Neuronal stem cell (in vitro differentiated cells): ENCODE results near the gene ACOXL.
A peak's percentile ranks its signal among the peaks of the same experiment; 100 is the strongest.

Source experiments
- DNase-seq: peaks from one replicate; pipeline ENCODE4 v3.0.0-alpha.2; 2013; ENCODE audit warnings: low spot score
- H2AFZ ChIP-seq: one replicate; pipeline ENCODE4 v1.6.1; 2013; ENCODE audit warnings: mild to moderate bottlenecking, low read length, inconsistent platforms
- H2AK5ac ChIP-seq: 2 replicates; pipeline ENCODE4 v1.6.1; 2013; ENCODE audit warnings: low read depth, mild to moderate bottlenecking, inconsistent platforms, low read length, moderate library complexity, mixed read lengths
- H2BK120ac ChIP-seq: 2 replicates; pipeline ENCODE4 v1.6.1; 2013; ENCODE audit warnings: low read depth, mild to moderate bottlenecking, inconsistent platforms, low read length, moderate library complexity, mixed read lengths
- H2BK12ac ChIP-seq: one replicate; pipeline ENCODE4 v1.6.1; 2013; ENCODE audit warnings: low read length, inconsistent platforms
- H2BK15ac ChIP-seq: 2 replicates; pipeline ENCODE4 v1.6.1; 2013; ENCODE audit warnings: mild to moderate bottlenecking, low read length, inconsistent platforms, mixed read lengths
- H2BK5ac ChIP-seq: one replicate; pipeline ENCODE4 v1.6.1; 2013; ENCODE audit warnings: inconsistent platforms, mild to moderate bottlenecking, low read length, moderate library complexity
- H3K14ac ChIP-seq: one replicate; pipeline ENCODE4 v1.6.1; 2013; ENCODE audit warnings: low read length, inconsistent platforms
- H3K18ac ChIP-seq: 2 replicates; pipeline ENCODE4 v1.6.1; 2013; ENCODE audit warnings: low read length, inconsistent platforms
- H3K23ac ChIP-seq: 2 replicates; pipeline ENCODE4 v1.6.1; 2013; ENCODE audit warnings: low read depth, mild to moderate bottlenecking, mixed read lengths, low read length, inconsistent platforms; ENCODE audit not compliant: poor library complexity
- H3K27ac ChIP-seq: replicated peaks from 3 replicates; pipeline ENCODE4 v1.5.1; 2013; ENCODE audit warnings: low read length, inconsistent platforms
- H3K27me3 ChIP-seq, 3 experiments: 2 replicates each; pipeline ENCODE4 v1.6.1; 2013; ENCODE audit warnings: low read length in 3 of 3, mild to moderate bottlenecking in 2 of 3, inconsistent platforms in 1 of 3, low read depth in 1 of 3, mixed read lengths in 1 of 3, moderate library complexity in 1 of 3; ENCODE audit not compliant: control insufficient read depth in 3 of 3, insufficient read depth in 3 of 3
- H3K36me3 ChIP-seq, 2 donors: replicated peaks in 1 of 2; 2 replicates each; pipeline ENCODE4 v1.6.1; 2013; ENCODE audit warnings: low read length in 2 of 2; ENCODE audit not compliant: control insufficient read depth in 2 of 2, insufficient read depth in 2 of 2
- H3K4ac ChIP-seq: 2 replicates; pipeline ENCODE4 v1.6.1; 2013; ENCODE audit warnings: inconsistent platforms, mild to moderate bottlenecking, low read length, moderate library complexity
- H3K4me1 ChIP-seq, 2 donors: 1 replicate in 1 of 2; 2 replicates in 1 of 2; pipeline ENCODE4 v1.6.1; 2013; ENCODE audit warnings: low read length in 2 of 2, low read depth in 1 of 2; ENCODE audit not compliant: control insufficient read depth in 2 of 2, insufficient read depth in 1 of 2
- H3K4me2 ChIP-seq: one replicate; pipeline ENCODE4 v1.6.1; 2013; ENCODE audit warnings: mild to moderate bottlenecking, low read length, inconsistent platforms; ENCODE audit not compliant: insufficient read depth, poor library complexity, severe bottlenecking
- H3K4me3 ChIP-seq, 2 donors: 2 replicates each; pipeline ENCODE4 v1.5.1; 2013; ENCODE audit warnings: low read length in 2 of 2, mild to moderate bottlenecking in 2 of 2, inconsistent platforms in 1 of 2, moderate library complexity in 1 of 2
- H3K79me1 ChIP-seq: one replicate; pipeline ENCODE4 v1.6.1; 2013; ENCODE audit warnings: low read depth, mild to moderate bottlenecking, inconsistent platforms, low read length, moderate library complexity
- H3K9ac ChIP-seq: one replicate; pipeline ENCODE4 v1.6.1; 2013; ENCODE audit warnings: mild to moderate bottlenecking, low read depth, low read length, inconsistent platforms; ENCODE audit not compliant: poor library complexity
- H3K9me3 ChIP-seq, 2 donors: replicated peaks in 1 of 2; 2 replicates each; pipeline versions ENCODE3 to v1.6.1; 2013; ENCODE audit warnings: low read length in 2 of 2, mild to moderate bottlenecking in 2 of 2, inconsistent platforms in 1 of 2, low read depth in 1 of 2, mixed read lengths in 1 of 2, moderate library complexity in 1 of 2; ENCODE audit not compliant: control insufficient read depth in 2 of 2, insufficient read depth in 1 of 2
- H4K8ac ChIP-seq: one replicate; pipeline ENCODE4 v1.6.1; 2013; ENCODE audit warnings: low read depth, mild to moderate bottlenecking, inconsistent platforms, low read length, moderate library complexity
- H4K91ac ChIP-seq: one replicate; pipeline ENCODE4 v1.6.1; 2013; ENCODE audit warnings: low read length, low read depth, mild to moderate bottlenecking, inconsistent platforms; ENCODE audit not compliant: poor library complexity
- WGBS, 2 donors: extraction: QIAGEN DNeasy Blood & Tissue Kit; methylation state at CpG; one replicate each; pipeline ENCODE4 v1.1.7; 2013; ENCODE audit warnings: missing lambda C conversion rate in 2 of 2, mixed read lengths in 1 of 2; ENCODE audit not compliant: insufficient read length in 2 of 2, insufficient replicate concordance in 1 of 2; ENCODE audit errors: extremely low coverage in 2 of 2; 5-methylcytosine and 5-hydroxymethylcytosine counted together

Gene ACOXL

DNA sequence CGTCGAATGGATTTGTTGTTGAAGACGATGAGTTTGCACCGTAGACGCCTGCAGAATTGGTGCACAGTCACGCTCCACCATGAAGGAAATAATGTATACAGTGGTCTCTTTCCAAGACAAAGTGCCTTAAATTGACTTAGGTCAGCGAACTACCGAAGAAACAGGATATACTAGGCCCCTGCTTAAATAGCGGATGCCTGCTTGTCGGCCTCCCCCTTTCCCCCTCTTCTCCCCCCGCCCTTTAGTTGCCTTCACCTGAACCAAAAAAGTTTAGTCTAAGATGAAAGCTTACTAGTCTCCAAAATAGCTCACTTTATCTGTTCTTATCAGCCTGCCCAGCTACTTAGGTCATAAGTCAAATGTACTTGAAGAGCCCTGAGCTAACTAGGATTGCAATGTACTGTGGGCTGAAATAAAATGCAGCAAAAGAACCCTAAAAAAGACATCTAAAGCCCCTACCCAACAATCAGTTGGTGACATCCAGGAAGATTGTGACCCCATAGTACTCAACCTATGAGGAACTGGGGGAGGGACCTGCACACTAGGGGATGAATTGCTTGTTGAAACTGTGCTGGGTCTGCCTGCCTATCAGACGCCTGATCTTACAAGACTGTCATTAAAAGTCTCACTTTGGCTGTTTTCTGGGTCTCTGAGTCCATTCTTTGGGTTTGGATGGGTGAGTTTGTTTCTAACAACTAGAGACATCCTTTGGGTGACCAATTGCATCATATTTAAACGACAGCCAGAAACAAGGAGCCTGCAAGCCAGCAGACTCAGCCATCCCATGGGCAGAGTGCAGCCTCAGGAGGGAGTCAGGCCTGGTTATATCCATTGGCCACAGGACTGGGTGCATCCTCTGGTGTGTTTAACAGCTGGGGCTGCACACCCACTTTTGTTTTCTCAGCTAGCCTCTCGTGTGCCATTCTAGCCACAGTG, 14.5 kb downstream of the ACOXL start:
- H3K23ac ChIP-seq = no peak overlapping the region
- H2AFZ ChIP-seq = no peak overlapping the region
- H2BK12ac ChIP-seq = no peak overlapping the region
- no peak overlapping the region for H2BK15ac ChIP-seq
- H3K27me3 ChIP-seq = peaks cover 0 to 53% (median 0%) of the 10 kb centered on the region in 3 experiments
- H2AK5ac ChIP-seq = no peak overlapping the region
- H3K27ac ChIP-seq = no peak overlapping the region
- WGBS, 2 donors = no CpG with 5 or more reads among the region's 14 CpGs
- H3K9ac ChIP-seq = no peak overlapping the region
- no peak for DNase-seq
- H4K8ac ChIP-seq = no peak overlapping the region
- no peak overlapping the region for H3K4ac ChIP-seq
- no peaks in the 10 kb centered on the region for H3K79me1 ChIP-seq
- H3K4me2 ChIP-seq = no peak overlapping the region
- H3K14ac ChIP-seq = no peak overlapping the region
- no peaks in the 10 kb centered on the region for H3K36me3 ChIP-seq
- no peaks in the 10 kb centered on the region for H3K9me3 ChIP-seq
- peaks cover 0 to 11% of the 10 kb centered on the region in 2 donors for H3K4me1 ChIP-seq
- no peak overlapping the region for H3K4me3 ChIP-seq
- H3K18ac ChIP-seq = no peak overlapping the region
- H4K91ac ChIP-seq = no peak overlapping the region
- H2BK120ac ChIP-seq = no peak overlapping the region
- H2BK5ac ChIP-seq = no peak overlapping the region

DNA sequence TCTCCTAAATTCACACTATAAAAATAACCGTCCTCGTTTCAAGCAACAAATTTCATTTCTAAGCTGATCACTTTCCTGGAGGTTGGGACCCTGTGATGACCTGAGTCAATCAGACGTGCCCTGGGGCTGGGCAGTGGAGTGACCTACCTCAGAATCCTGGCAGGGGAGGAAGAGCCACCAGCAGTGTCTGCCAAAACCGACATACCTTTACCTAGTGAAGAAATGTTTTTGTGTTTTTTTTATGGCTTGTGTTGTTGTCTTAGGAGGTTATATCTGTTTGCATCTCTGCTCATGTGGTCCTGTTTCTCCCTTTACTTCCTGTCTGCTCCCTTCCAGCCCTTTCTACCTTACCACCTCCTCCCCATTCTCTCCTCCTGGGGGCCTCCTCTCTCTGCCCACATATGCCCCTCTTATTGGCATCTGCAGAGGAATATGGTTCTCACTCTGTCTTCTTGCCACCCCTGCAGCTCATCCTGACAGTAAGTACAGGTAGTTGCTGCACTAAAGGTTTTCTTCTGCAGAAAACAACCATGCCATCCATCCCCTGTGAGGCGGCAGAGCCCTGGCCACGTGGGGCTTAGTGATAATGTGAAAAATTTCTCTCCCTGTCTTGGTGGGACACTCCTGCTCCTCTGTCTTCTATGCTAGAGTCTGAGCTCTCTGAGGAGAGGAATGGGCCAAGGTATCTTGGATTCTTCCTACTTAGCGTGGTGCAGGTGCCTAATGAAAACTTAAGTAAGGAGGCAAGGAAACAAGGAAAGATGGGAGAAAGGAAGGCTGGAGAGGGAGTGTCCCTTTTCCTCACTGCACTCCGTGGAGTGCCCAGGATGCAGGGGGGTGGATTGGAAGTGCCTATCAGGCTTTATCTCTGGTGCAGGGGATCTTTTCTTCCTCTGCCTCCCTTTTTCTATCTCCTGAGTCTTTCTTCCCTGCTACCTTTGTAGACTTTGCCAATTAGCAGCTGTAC, 15.4 kb downstream of the ACOXL start:
- Histone ChIP-seq H3K79me1 (no peaks in the 10 kb centered on the region), H3K18ac (no peak overlapping the region), H3K23ac (no peak overlapping the region), H3K4me3 (no peak overlapping the region), H3K27me3 (peaks cover 0 to 45% (median 0%) of the 10 kb centered on the region in 3 experiments), H2AK5ac (no peak overlapping the region), H3K14ac (no peak overlapping the region), H3K4me2 (no peak overlapping the region), H3K4ac (no peak overlapping the region), H3K36me3 (no peaks in the 10 kb centered on the region), H4K91ac (no peak overlapping the region), H2BK5ac (no peak overlapping the region), H2AFZ (no peak overlapping the region), H3K4me1 (peaks cover 0 to 16% of the 10 kb centered on the region in 2 donors), H3K9ac (no peak overlapping the region), H2BK120ac (no peak overlapping the region), H2BK12ac (no peak overlapping the region), H3K27ac (peak overlapping the region; percentile 18), H4K8ac (no peak overlapping the region), H3K9me3 (no peaks in the 10 kb centered on the region), H2BK15ac (no peak overlapping the region)
- DNase-seq = no peak
- WGBS, 2 donors = no CpG with 5 or more reads among the region's 8 CpGs

DNA sequence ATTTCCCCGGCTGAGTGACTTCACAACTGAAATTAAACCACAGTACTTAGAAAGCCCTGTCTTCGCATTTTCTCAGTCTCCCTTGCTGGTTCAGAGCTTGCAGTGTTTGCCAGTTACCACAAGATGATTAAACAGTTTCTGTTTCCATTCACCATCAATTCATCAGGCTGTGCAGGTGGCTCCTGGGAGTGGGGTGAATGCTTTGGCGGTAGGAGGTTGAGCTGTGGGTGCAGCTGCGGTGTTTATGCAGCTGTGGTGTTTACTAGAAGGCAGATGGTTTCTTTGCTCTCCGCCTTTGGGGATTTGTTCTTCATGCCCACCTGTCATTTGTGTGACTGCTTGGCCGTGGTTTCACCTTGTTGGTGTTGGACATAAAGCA, 16.1 kb downstream of the ACOXL start:
- H2AFZ ChIP-seq = no peak overlapping the region
- H3K4me3 ChIP-seq = no peak overlapping the region
- no peak overlapping the region for H3K14ac ChIP-seq
- H2BK120ac ChIP-seq = no peak overlapping the region
- H3K23ac ChIP-seq = no peak overlapping the region
- H3K9me3 ChIP-seq = no peaks in the 10 kb centered on the region
- no peak overlapping the region for H3K4me2 ChIP-seq
- no peak overlapping the region for H3K9ac ChIP-seq
- H2BK5ac ChIP-seq = no peak overlapping the region
- peaks cover 0 to 42% (median 0%) of the 10 kb centered on the region in 3 experiments for H3K27me3 ChIP-seq
- H3K36me3 ChIP-seq = no peaks in the 10 kb centered on the region
- peak overlapping the region; percentile 18 for H3K27ac ChIP-seq
- no peak for DNase-seq
- no peak overlapping the region for H4K8ac ChIP-seq
- no peak overlapping the region for H3K18ac ChIP-seq
- no peak overlapping the region for H2BK12ac ChIP-seq
- no peak overlapping the region for H2AK5ac ChIP-seq
- no CpG with 5 or more reads among the region's 6 CpGs for WGBS, 2 donors
- no peak overlapping the region for H2BK15ac ChIP-seq
- H3K4me1 ChIP-seq = peaks cover 0 to 18% of the 10 kb centered on the region in 2 donors
- H4K91ac ChIP-seq = no peak overlapping the region
- no peak overlapping the region for H3K4ac ChIP-seq
- H3K79me1 ChIP-seq = no peaks in the 10 kb centered on the region
